Measurements from ENCODE around the gene AP3D1.
"Not testable (repeated sequence)": the region's sequence is repeated elsewhere in the genome, so short reads cannot be mapped to it uniquely, and the experiment has no call there.

AP3D1 gene

GRCh38 chr19:2149980-2150793 lies 1.2 kb downstream of the AP3D1 start:
- peak; percentile 31 to 73 for DNase-seq

- DNase-seq = peak; percentile 12 to 41
These were observed 2.8 kb downstream of the AP3D1 start for GRCh38 chr19:2148482-2149135.

GRCh38 chr19:2145831-2146241 lies 5.5 kb downstream of the AP3D1 start:
- no peak for DNase-seq

GRCh38 chr19:2144190-2144589 lies 7.2 kb downstream of the AP3D1 start:
- DNase-seq = no peak

GRCh38 chr19:2142173-2142829 lies 9.1 kb downstream of the AP3D1 start:
- DNase-seq = no peak

- no peak for DNase-seq
These were observed 11.2 kb downstream of the AP3D1 start for GRCh38 chr19:2140138-2140569.

- DNase-seq = no peak
These were observed 11.8 kb downstream of the AP3D1 start for GRCh38 chr19:2139385-2140137.

- DNase-seq = no peak
These were observed 13.2 kb downstream of the AP3D1 start for GRCh38 chr19:2138061-2138728.

- no peak for DNase-seq
These were observed 14.6 kb downstream of the AP3D1 start for GRCh38 chr19:2136796-2137195.

GRCh38 chr19:2135474-2136402 lies 15.6 kb downstream of the AP3D1 start:
- no peak for DNase-seq

- DNase-seq = no peak
These were observed 18.5 kb downstream of the AP3D1 start for GRCh38 chr19:2132731-2133490.

- DNase-seq = no peak
These were observed 19.2 kb downstream of the AP3D1 start for GRCh38 chr19:2132191-2132590.

GRCh38 chr19:2131012-2131975 lies 20.1 kb downstream of the AP3D1 start:
- DNase-seq = not testable (repeated sequence)

- DNase-seq = no peak
These were observed 21.2 kb downstream of the AP3D1 start for GRCh38 chr19:2129892-2130770.

GRCh38 chr19:2129486-2129885 lies 21.9 kb downstream of the AP3D1 start:
- DNase-seq = no peak

GRCh38 chr19:2129022-2129421 lies 22.3 kb downstream of the AP3D1 start:
- no peak for DNase-seq

- not testable (repeated sequence) for DNase-seq
These were observed 23.1 kb downstream of the AP3D1 start for GRCh38 chr19:2128252-2128651.

- DNase-seq = no peak
These were observed 23.6 kb downstream of the AP3D1 start for GRCh38 chr19:2127758-2128157.
